NCI-H2196 (cell line): ENCODE measurements around the gene IQCE.

Experiments used
- DNase-seq: peaks from one replicate; lab custom pipeline; 2025; ENCODE audit not compliant: unreplicated experiment; lab: John Stamatoyannopoulos, UW

The IQCE gene

GRCh38 chr7:2631946-2632732 is 73.4 kb downstream of the IQCE start, which contains the start of gene TTYH3:
Gene TTYH3 (plus strand): TSS chr7:2631986. CDS start chr7:2632156, 170 bp downstream.
- no peak for DNase-seq

GRCh38 chr7:2632733-2633537 is 74.2 kb downstream of the IQCE start:
- DNase-seq = no peak

GRCh38 chr7:2633538-2634266 is 74.9 kb downstream of the IQCE start:
- no peak for DNase-seq

GRCh38 chr7:2634267-2635145 is 75.7 kb downstream of the IQCE start:
- no peak for DNase-seq

GRCh38 chr7:2635148-2635668 is 76.4 kb downstream of the IQCE start:
- DNase-seq = no peak

GRCh38 chr7:2635810-2636701 is 77.3 kb downstream of the IQCE start:
- no peak for DNase-seq

GRCh38 chr7:2637066-2637471 is 78.3 kb downstream of the IQCE start:
- DNase-seq = no peak

- DNase-seq = no peak
These were observed 78.9 kb downstream of the IQCE start for GRCh38 chr7:2637505-2638223.

GRCh38 chr7:2638224-2638991 is 79.6 kb downstream of the IQCE start:
- no peak for DNase-seq

GRCh38 chr7:2639181-2639681 is 80.5 kb downstream of the IQCE start:
- DNase-seq = no peak

- no peak for DNase-seq
These were observed 81.1 kb downstream of the IQCE start for GRCh38 chr7:2639695-2640481.

- DNase-seq = peak; percentile 47
These were observed 81.7 kb downstream of the IQCE start for GRCh38 chr7:2640482-2640830.

- DNase-seq = no peak
These were observed 82.1 kb downstream of the IQCE start for GRCh38 chr7:2640846-2641316.

- no peak for DNase-seq
These were observed 82.9 kb downstream of the IQCE start for GRCh38 chr7:2641406-2642393.

GRCh38 chr7:2643386-2644219 is 84.8 kb downstream of the IQCE start:
- no peak for DNase-seq
